H1 (cell line): ENCODE data around the gene ZIC5. TPM values are rescaled to one million over a fixed set of nuclear protein-coding genes. Genes with fewer than 3 reads are reported as not detected.

Source experiments
- CTCF ChIA-PET: fragments of 300-600 bp; sonication (Branson Sonifier 250); formaldehyde crosslinking; loops from one replicate; lab custom pipeline; 2021; ENCODE audit not compliant: partially characterized antibody; lab: Charles Lee
- POLR2A ChIA-PET: fragments of 300-600 bp; sonication (Branson Sonifier 250); formaldehyde crosslinking; loops from one replicate; lab custom pipeline; 2021; ENCODE audit warnings: inconsistent platforms; ENCODE audit not compliant: partially characterized antibody; lab: Charles Lee
- DNase-seq, 2 experiments: peaks; one replicate each; pipeline versions ENCODE4 v3.0.0 to v3.0.0-alpha.2; 2010 to 2022; ENCODE audit warnings: low spot score in 2 of 2, low read depth in 1 of 2, mixed read lengths in 1 of 2
- FAIRE-seq: peaks from 2 replicates; lab custom pipeline; 2011; peaks lifted over from hg19 to GRCh38; lab: Jason Lieb, UNC
- H2AFZ ChIP-seq: 2 replicates; pipeline ENCODE4 v1.8.1; 2012; ENCODE audit warnings: low read length, inconsistent platforms
- H2AK5ac ChIP-seq: 2 replicates; pipeline ENCODE4 v1.6.1; 2013; ENCODE audit warnings: low read depth, low read length
- H2BK120ac ChIP-seq: replicated peaks from 2 replicates; pipeline ENCODE3; 2013; ENCODE audit warnings: low read depth, low read length, inconsistent platforms
- H2BK12ac ChIP-seq: 2 replicates; pipeline ENCODE4 v1.6.1; 2013; ENCODE audit warnings: low read depth, low read length
- H2BK15ac ChIP-seq: 2 replicates; pipeline ENCODE4 v1.6.1; 2013; ENCODE audit warnings: low read length
- H2BK20ac ChIP-seq: 2 replicates; pipeline ENCODE4 v1.6.1; 2013; ENCODE audit warnings: low read length
- H2BK5ac ChIP-seq: 2 replicates; pipeline ENCODE4 v1.6.1; 2013; ENCODE audit warnings: low read depth, low read length
- H3K14ac ChIP-seq: 2 replicates; pipeline ENCODE4 v1.6.1; 2013; ENCODE audit warnings: inconsistent platforms; ENCODE audit not compliant: insufficient read length
- H3K18ac ChIP-seq: 2 replicates; pipeline ENCODE4 v1.6.1; 2013; ENCODE audit warnings: low read length; ENCODE audit errors: extremely low read depth
- H3K23ac ChIP-seq: 2 replicates; pipeline ENCODE4 v1.6.1; 2013; ENCODE audit warnings: inconsistent platforms; ENCODE audit not compliant: insufficient read length
- H3K23me2 ChIP-seq: 2 replicates; pipeline ENCODE4 v1.6.1; 2013; ENCODE audit warnings: low read depth, low read length
- H3K27ac ChIP-seq: 2 replicates; pipeline ENCODE4 v1.6.1; 2011; ENCODE audit warnings: low read depth, low read length, inconsistent platforms
- H3K27me3 ChIP-seq, 4 experiments: replicated peaks in 1 of 4; 1 replicate in 1 of 4; 2 replicates in 3 of 4; pipeline versions ENCODE4 v1.6.1 to v1.8.1; 2011 to 2013; ENCODE audit warnings: low read length in 3 of 4, mild to moderate bottlenecking in 3 of 4, inconsistent platforms in 2 of 4, mixed read lengths in 2 of 4, moderate library complexity in 1 of 4; ENCODE audit not compliant: control insufficient read depth in 3 of 4, insufficient read depth in 3 of 4; ENCODE audit errors: extremely low read depth in 1 of 4
- H3K36me3 ChIP-seq, 4 experiments: 2 replicates each; pipeline versions ENCODE4 v1.6.1 to v1.8.1; 2011 to 2013; ENCODE audit warnings: mild to moderate bottlenecking in 4 of 4, low read length in 3 of 4, moderate library complexity in 2 of 4, control low read depth in 1 of 4, inconsistent platforms in 1 of 4; ENCODE audit not compliant: insufficient read depth in 4 of 4, control insufficient read depth in 2 of 4
- H3K4ac ChIP-seq: replicated peaks from 2 replicates; pipeline ENCODE3; 2013; ENCODE audit warnings: low read length, low read depth, mixed read lengths, inconsistent platforms; ENCODE audit not compliant: insufficient read length
- H3K4me1 ChIP-seq, 4 experiments: replicated peaks in 1 of 4; 1 replicate in 1 of 4; 2 replicates in 3 of 4; pipeline versions ENCODE4 v1.6.1 to v1.8.1; 2011 to 2013; ENCODE audit warnings: low read length in 3 of 4, inconsistent platforms in 2 of 4, mixed read lengths in 1 of 4; ENCODE audit not compliant: insufficient read depth in 4 of 4, control insufficient read depth in 3 of 4
- H3K4me2 ChIP-seq, 2 experiments: 2 replicates each; pipeline versions ENCODE4 v1.6.1 to v1.8.1; 2011 to 2013; ENCODE audit warnings: low read depth in 2 of 2, low read length in 2 of 2, control low read depth in 1 of 2, inconsistent platforms in 1 of 2, mild to moderate bottlenecking in 1 of 2; ENCODE audit not compliant: insufficient read depth in 1 of 2
- H3K4me3 ChIP-seq, 4 experiments: fragments of 200-600, 300-600 bp in 1 of 4; sonication (generic), shearing (Covaris generic), sonication (Bioruptor Twin) in 1 of 4; 2 replicates each; pipeline versions ENCODE4 v1.5.1 to v1.8.1; 2011 to 2016; ENCODE audit warnings: low read length in 4 of 4, low read depth in 3 of 4, control low read depth in 2 of 4, inconsistent platforms in 2 of 4, mild to moderate bottlenecking in 2 of 4, mixed read lengths in 1 of 4, moderate library complexity in 1 of 4; ENCODE audit not compliant: insufficient read depth in 2 of 4; ENCODE audit errors: extremely low read depth in 1 of 4
- H3K56ac ChIP-seq: replicated peaks from 2 replicates; pipeline ENCODE3; 2013; ENCODE audit warnings: low read depth, mild to moderate bottlenecking, mixed read lengths, low read length, inconsistent platforms; ENCODE audit not compliant: insufficient read length
- H3K79me1 ChIP-seq: 2 replicates; pipeline ENCODE4 v1.6.1; 2013; ENCODE audit warnings: low read depth, low read length, control low read depth
- H3K79me2 ChIP-seq, 2 experiments: 2 replicates each; pipeline versions ENCODE4 v1.6.1 to v1.8.1; 2012 to 2013; ENCODE audit warnings: low read length in 2 of 2, mild to moderate bottlenecking in 2 of 2, inconsistent platforms in 1 of 2; ENCODE audit not compliant: insufficient read depth in 2 of 2, control insufficient read depth in 1 of 2
- H3K9ac ChIP-seq, 4 experiments: replicated peaks in 1 of 4; 1 replicate in 1 of 4; 2 replicates in 3 of 4; pipeline versions ENCODE4 v1.6.1 to v1.8.1; 2011 to 2013; ENCODE audit warnings: low read depth in 3 of 4, low read length in 3 of 4, control low read depth in 2 of 4, mild to moderate bottlenecking in 2 of 4, moderate library complexity in 2 of 4, inconsistent platforms in 1 of 4; ENCODE audit errors: extremely low read depth in 1 of 4
- H3K9me3 ChIP-seq, 2 experiments: 2 replicates each; pipeline versions ENCODE4 v1.6.1 to v1.8.1; 2012 to 2013; ENCODE audit warnings: mild to moderate bottlenecking in 2 of 2, moderate library complexity in 2 of 2, control low read depth in 1 of 2, inconsistent platforms in 1 of 2, low read depth in 1 of 2, low read length in 1 of 2, mixed read lengths in 1 of 2; ENCODE audit not compliant: insufficient read depth in 2 of 2
- H4K20me1 ChIP-seq, 2 experiments: replicated peaks in 1 of 2; 2 replicates each; pipeline versions ENCODE3 to v1.8.1; 2011 to 2013; ENCODE audit warnings: inconsistent platforms in 2 of 2, low read length in 2 of 2, mild to moderate bottlenecking in 1 of 2; ENCODE audit not compliant: insufficient read depth in 2 of 2, control insufficient read depth in 1 of 2
- H4K5ac ChIP-seq: 2 replicates; pipeline ENCODE4 v1.6.1; 2013; ENCODE audit warnings: low read length, low read depth, mixed read lengths, inconsistent platforms; ENCODE audit not compliant: insufficient read length
- H4K8ac ChIP-seq: 2 replicates; pipeline ENCODE4 v1.8.0; 2013; ENCODE audit warnings: mild to moderate bottlenecking, moderate library complexity, low read length, inconsistent platforms; ENCODE audit not compliant: insufficient read depth; ENCODE audit errors: extremely low read depth
- H4K91ac ChIP-seq: replicated peaks from 2 replicates; pipeline ENCODE3; 2013; ENCODE audit warnings: low read length, mixed read lengths, inconsistent platforms; ENCODE audit not compliant: insufficient read length
- PHF8 ChIP-seq: fragments of 200-600 bp; sonication (generic); conservative IDR thresholded peaks from 2 replicates; pipeline ENCODE4 v1.7.1; 2012; ENCODE audit warnings: low read depth, mild to moderate bottlenecking, inconsistent platforms, low read length, moderate library complexity
- SUZ12 ChIP-seq: fragments of 200-600 bp; sonication (generic); IDR thresholded peaks from 2 replicates; pipeline ENCODE4 v1.6.1; 2012; ENCODE audit warnings: mild to moderate bottlenecking, inconsistent platforms, low read length, moderate library complexity, mixed read lengths
- WGBS, 2 experiments: shearing (Covaris generic) in 1 of 2; methylation state at CpG; one replicate each; pipeline versions ENCODE4 v1.1.6 to v1.1.7; 2013 to 2015; ENCODE audit warnings: low lambda C conversion rate in 2 of 2, mixed read lengths in 2 of 2, inconsistent platforms in 1 of 2, low coverage in 1 of 2, missing lambda C conversion rate in 1 of 2; ENCODE audit not compliant: insufficient replicate concordance in 2 of 2, insufficient coverage in 1 of 2, insufficient read length in 1 of 2; ENCODE audit errors: extremely low coverage in 1 of 2, missing lambda C conversion rate in 1 of 2; 5-methylcytosine and 5-hydroxymethylcytosine counted together
- polyA plus RNA-seq, 7 experiments: library from polyadenylated mRNA; depleted of rRNA in 3 of 7; stranded (reverse) in 5 of 7; unstranded in 2 of 7; fragments of >200 nt in 5 of 7; fragments of 200-250 nt in 2 of 7; gene quantifications; 1 replicate in 5 of 7; 2 replicates in 1 of 7; 4 replicates in 1 of 7; pipeline versions ENCODE4 v1.2.1 to v1.2.3, GENCODE V29; 2011 to 2013; ENCODE audit warnings: missing spikeins in 2 of 7, mixed read lengths in 2 of 7
- total RNA-seq: library from RNA; stranded (reverse); fragmentation: NEBNext Ultra II Directional; extraction: Animal tissue kit (Norgen Biotek cat#: 25700); gene quantifications from 2 replicates; pipeline ENCODE4 v1.2.1, GENCODE V29; 2021

Gene ZIC5
- total and polyA plus RNA-seq, 2 of the 8 experiments (the other 6 are each of a cell fraction or from before 2014, with no cell fraction given) = 14.2 to 52.7 TPM

DNA sequence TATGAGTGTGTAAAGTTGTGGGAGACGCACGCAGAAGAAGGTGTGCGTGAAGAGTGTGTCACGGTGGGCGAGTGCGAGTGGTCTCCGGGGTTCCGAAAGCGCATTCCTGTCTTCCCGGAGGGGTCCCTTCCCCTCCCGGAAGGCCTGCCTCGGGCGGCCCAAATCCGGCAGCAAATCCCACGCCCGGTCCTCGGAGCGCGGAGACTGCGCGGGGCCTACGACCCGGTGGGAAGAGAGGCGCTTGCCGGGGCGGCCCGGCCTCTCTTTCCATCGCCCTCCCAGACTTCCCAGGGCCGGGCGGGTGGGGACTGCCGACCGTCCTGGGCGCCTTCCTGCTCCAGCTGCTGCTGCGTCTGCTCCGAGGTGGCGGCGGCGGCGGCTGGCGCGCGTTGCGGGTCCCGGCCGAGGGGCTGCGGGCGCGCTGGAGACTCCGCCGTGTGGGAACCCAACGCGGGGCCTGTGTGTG lies 2.1 kb downstream of the ZIC5 start:
- no peak for DNase-seq
- Histone ChIP-seq H3K27me3 (no peaks in the 10 kb centered on the region), H3K4me2 (peak overlapping the region; percentile 81), H3K4me1 (peaks cover 7 to 18% (median 10%) of the 10 kb centered on the region in 4 experiments), H4K91ac (peak overlapping the region; percentile 97), H2BK5ac (peak overlapping the region; percentile 85), H4K20me1 (peaks cover 19 to 26% of the 10 kb centered on the region in 2 experiments), H2BK12ac (peak overlapping the region; percentile 60; the same call in 1 of the 2 replicates), H3K36me3 (peaks cover 2 to 51% (median 29%) of the 10 kb centered on the region in 4 experiments; a peak in 7 of 8 replicates), H3K56ac (peak overlapping the region; percentile 96), H2AK5ac (no peak overlapping the region), H3K79me2 (peaks cover 15 to 67% of the 10 kb centered on the region in 2 experiments), H3K9me3 (no peaks in the 10 kb centered on the region), H4K5ac (peak overlapping the region; percentile 58), H3K18ac (peak overlapping the region; percentile 96), H2AFZ (no peak overlapping the region), H4K8ac (peak overlapping the region; percentile 57; the same call in 1 of the 2 replicates), H2BK15ac (no peak overlapping the region), H3K4ac (peak overlapping the region; percentile 99), H3K79me1 (peaks cover 3% of the 10 kb centered on the region; the same call in 1 of the 2 replicates), H2BK20ac (no peak overlapping the region), H3K14ac (peak overlapping the region; percentile 19), H3K27ac (no peak overlapping the region; the same call in 1 of the 2 replicates), H3K23me2 (peaks cover 21% of the 10 kb centered on the region), H3K9ac (peak overlapping the region; percentile 70 to 80 (median 76)), H2BK120ac (peak overlapping the region; percentile 84), H3K4me3 (peak overlapping the region; percentile 79 to 96 (median 92)), H3K23ac (no peak overlapping the region)
- no peak for FAIRE-seq
- WGBS, 2 experiments = 3% methylated on average over 41 of the region's 52 CpGs; no CpG with 5 or more reads in 1 of the 2 experiments
- ChIA-PET CTCF (interaction anchor here (0.7 to 1.9 kb wide), 7 partner anchors 11 to 311 kb away, joined by 3 to 9 read pairs (median 3); no protein-coding TSS in a partner anchor), POLR2A (interaction anchor here (0.6 to 3.0 kb wide), 10 partner anchors 11 to 541 kb away, joined by 3 to 98 read pairs (median 4); partner anchors contain the start of gene ZIC2)
- no peak for TF ChIP-seq SUZ12
- 0 out of 2 replicates have a peak, but pooled peaks have one; percentile 17 for TF ChIP-seq PHF8
